ENCODE results near the gene ADRA2C. TPM values are rescaled to one million over a fixed set of nuclear protein-coding genes. Genes with fewer than 3 reads are reported as not detected.

The ADRA2C gene
- total RNA-seq, 2 donors from 2014 or later: not detected

DNA sequence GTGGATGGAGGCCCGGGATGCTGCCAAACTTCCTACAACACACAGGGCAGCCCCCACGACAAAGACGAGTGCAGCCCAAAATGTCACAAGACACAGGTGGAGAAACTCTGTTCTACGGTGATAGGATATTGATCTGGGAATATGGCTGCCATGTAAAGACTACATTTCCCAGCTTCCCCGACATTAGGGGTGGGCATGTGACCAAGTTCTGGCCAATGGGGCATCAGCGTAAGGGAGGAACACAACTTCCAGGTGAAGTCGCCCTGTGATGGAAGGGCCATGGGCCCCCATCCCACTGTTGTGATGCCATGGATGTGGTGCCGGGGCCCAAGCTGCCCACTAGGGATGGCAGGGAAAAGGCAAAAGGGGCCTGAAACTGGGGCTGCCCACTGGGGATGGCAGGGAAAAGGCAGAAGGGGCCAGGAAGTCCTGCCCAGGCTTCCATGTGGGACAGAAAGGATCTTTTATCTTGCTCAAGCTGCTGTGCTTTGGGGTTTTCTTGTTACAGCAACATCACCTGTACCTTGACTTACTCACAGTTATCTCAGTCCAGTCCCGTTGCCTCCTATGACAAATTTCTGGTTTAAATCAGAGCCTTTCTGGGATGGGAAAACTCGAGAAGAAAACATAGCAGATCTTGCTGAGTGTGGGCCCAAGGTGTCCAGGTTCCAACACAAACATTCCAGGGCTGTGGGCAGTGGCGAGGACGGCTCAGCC lies 9.7 kb upstream of the ADRA2C start:
- no peak for DNase-seq
- Mint-ChIP-seq H3K36me3 (ENCODE audit: low read depth) (no peaks in the 10 kb centered on the region), H3K4me1 (no peaks in the 10 kb centered on the region), H3K27ac (no peak overlapping the region), H3K4me3 (no peak overlapping the region), H3K27me3 (peaks cover 18% of the 10 kb centered on the region)
- no peaks in the 10 kb centered on the region for H3K9me3 ChIP-seq (ENCODE audit: control insufficient read depth, low read length, poor library complexity, severe bottlenecking)
- ATAC-seq: no peak

DNA sequence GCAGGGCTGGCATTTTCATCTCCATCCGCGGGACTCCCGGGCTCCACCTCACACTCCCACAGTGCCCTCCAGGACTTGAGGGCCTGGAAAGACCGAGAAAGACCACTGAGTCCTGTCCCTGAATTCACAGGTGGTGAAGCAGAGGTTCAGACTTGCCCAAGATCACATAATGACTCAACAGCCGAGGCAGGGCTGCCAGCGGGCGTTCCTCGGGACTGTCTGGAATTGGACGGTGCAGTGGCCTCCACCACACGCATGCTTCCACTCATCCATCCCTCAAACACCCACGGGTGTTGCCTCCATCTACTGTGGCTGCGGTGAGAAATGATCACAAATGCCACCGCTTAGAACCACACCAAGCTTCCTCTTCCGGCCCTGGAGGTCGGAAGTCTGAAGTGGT lies 6.9 kb upstream of the ADRA2C start:
- Mint-ChIP-seq H3K36me3 (ENCODE audit: low read depth) (no peaks in the 10 kb centered on the region), H3K4me3 (no peak overlapping the region), H3K27ac (no peak overlapping the region), H3K27me3 (peaks cover 17% of the 10 kb centered on the region), H3K4me1 (no peaks in the 10 kb centered on the region)
- DNase-seq (no peak), ATAC-seq (no peak)
- H3K9me3 ChIP-seq (ENCODE audit: control insufficient read depth, low read length, poor library complexity, severe bottlenecking): no peaks in the 10 kb centered on the region

DNA sequence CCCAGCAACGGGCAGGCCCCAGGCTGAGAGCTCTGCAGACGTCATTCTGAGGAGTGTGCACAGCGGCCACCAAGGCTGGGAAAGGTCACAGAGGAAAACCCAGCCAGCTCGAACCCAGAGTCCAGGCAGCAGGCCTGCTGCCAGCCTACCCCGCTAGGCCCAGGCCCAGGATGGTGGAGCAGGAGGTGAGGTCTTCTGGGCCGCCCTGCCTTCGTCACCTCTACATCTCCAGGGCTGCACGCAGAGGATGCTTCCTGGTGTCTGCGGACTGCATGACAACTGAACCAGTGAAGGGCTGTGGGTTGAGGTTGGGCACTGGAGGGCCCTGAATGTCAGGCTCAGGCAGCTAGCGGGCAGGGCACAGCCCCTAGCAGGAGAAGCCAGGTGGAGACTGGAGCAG lies 5.8 kb upstream of the ADRA2C start:
- H3K9me3 ChIP-seq (ENCODE audit: control insufficient read depth, low read length, poor library complexity, severe bottlenecking): no peaks in the 10 kb centered on the region
- DNase-seq (no peak), ATAC-seq (no peak)
- H3K4me1 Mint-ChIP-seq: no peaks in the 10 kb centered on the region
- H3K36me3 Mint-ChIP-seq (ENCODE audit: low read depth): no peaks in the 10 kb centered on the region
- H3K4me3 Mint-ChIP-seq: no peak overlapping the region
- peaks cover 25% of the 10 kb centered on the region for H3K27me3 Mint-ChIP-seq
- no peak overlapping the region for H3K27ac Mint-ChIP-seq

DNA sequence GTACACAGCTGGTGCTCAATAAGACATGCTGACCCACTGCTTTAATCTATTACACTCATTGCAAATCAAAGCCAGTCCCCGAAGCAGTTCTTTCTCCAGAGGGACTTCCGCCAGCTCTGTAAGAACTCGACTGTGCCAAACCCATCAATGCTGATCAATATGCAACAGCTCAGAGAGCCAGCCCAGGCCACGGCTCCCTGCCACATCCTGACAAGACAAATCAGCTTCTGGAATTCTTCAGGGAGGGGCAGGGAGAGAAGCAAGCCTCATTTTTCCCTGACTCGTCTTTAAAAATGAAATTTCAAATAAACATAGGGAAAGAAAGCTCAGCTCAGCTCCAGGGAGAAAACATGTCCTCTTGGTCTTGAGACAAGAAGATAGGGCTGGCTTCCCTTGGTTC lies 5.3 kb upstream of the ADRA2C start:
- H3K9me3 ChIP-seq (ENCODE audit: control insufficient read depth, low read length, poor library complexity, severe bottlenecking): no peaks in the 10 kb centered on the region
- ATAC-seq: no peak
- H3K4me3 Mint-ChIP-seq: no peak overlapping the region
- DNase-seq: no peak
- H3K4me1 Mint-ChIP-seq: no peaks in the 10 kb centered on the region
- H3K36me3 Mint-ChIP-seq (ENCODE audit: low read depth): no peaks in the 10 kb centered on the region
- peaks cover 25% of the 10 kb centered on the region for H3K27me3 Mint-ChIP-seq
- no peak overlapping the region for H3K27ac Mint-ChIP-seq

DNA sequence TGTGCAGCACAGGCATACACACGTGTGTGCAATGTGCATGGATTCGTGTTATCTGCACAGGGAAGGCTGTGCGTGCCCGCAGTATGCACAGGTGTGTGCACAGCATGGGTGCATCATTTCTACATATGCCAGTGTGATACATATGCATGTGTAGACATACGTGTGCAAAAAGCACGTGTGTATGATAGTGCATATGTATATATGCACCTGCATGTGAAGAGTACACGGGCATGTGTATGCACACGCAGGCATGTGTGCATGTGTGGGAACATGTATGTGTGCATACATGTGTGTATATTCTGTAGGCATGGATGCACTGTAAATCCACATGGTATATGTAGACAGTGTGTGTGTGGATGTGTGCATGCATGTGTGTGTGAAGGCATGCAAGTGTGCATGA lies 3.9 kb upstream of the ADRA2C start:
- DNase-seq (no peak), ATAC-seq (no peak)
- H3K27me3 Mint-ChIP-seq: peaks cover 30% of the 10 kb centered on the region
- H3K36me3 Mint-ChIP-seq (ENCODE audit: low read depth): no peaks in the 10 kb centered on the region
- H3K9me3 ChIP-seq (ENCODE audit: control insufficient read depth, low read length, poor library complexity, severe bottlenecking): no peaks in the 10 kb centered on the region
- no peak overlapping the region for H3K4me3 Mint-ChIP-seq
- H3K27ac Mint-ChIP-seq: no peak overlapping the region
- H3K4me1 Mint-ChIP-seq: peaks cover 2% of the 10 kb centered on the region

DNA sequence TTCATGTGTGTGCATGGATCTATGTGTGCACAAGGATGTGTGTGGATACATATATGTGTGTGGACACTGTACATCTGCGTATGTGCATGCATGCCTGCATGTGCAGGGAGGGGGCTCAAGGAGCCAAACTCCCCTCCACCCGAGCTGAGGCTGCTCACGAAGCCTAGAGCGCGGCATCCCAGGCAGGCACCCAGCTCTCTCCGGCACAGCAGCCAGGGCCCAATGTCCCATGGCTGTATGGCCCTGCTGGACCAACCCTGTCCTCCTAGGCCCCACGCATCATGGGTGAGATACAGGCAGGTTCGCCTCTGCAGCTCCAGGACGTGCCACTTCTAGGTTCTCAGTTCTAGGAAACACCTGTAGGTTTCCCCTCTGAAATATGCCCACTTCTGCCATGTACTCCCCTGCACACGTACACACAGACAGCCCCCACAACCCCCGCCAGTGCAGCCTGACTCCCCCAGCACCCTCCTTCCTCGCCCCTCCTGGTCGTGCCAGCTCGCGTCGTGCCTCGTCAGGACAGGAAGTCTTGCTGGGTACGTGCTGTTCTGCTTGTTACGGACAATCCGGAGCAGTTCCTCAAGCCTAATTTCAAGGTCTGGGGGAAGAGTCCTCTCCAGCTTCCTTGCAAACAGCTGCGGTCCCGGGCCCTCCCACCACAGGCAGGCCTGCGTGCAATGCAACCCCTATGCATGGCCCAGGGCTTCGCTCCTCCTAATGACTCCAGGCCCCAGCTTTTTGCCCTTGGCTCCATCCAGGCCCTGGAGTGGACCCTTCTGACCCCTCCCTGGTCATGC lies 3.2 kb upstream of the ADRA2C start:
- no peak for ATAC-seq
- Mint-ChIP-seq H3K27me3 (peaks cover 36% of the 10 kb centered on the region), H3K4me1 (peaks cover 5% of the 10 kb centered on the region), H3K4me3 (no peak overlapping the region), H3K36me3 (ENCODE audit: low read depth) (peaks cover 3% of the 10 kb centered on the region), H3K27ac (no peak overlapping the region)
- H3K9me3 ChIP-seq (ENCODE audit: control insufficient read depth, low read length, poor library complexity, severe bottlenecking): no peaks in the 10 kb centered on the region
- DNase-seq: no peak

DNA sequence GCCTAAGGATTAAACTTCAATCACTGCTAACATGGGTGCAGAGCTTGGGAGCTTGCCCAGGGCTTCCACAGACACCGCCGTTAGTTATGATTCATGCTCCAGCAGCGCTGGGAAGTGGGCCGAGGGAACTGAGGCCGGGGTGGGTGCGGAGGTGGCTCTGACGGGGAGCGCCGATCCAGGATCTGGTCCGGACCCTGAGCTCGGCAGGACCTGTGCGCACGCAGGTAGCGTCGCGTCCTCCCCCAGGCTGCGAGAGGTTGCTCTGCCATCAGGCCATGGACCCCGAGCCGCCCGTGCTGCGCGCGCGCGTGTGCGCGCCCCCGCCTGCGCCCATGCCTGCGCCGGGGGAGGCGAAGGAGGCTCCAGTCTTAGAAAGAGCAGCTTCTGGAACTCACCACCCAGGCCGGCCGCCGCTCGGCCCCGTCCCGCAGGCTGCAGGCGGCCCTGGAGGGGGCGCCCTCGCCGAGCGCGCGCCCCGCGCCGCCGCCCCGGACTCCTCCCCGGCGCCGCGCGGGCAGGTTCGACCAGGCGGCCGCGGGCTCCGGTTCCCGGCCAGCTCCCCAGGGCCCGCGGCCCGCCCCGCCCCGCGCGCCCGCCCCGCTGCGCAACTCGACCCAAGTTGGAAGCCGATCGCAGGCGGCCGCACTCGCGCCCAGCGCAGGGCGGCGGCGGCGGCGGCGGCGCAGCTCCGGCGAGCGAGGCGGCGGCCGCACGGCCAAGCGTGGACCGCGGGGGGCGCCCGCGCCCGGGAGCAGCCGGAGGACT lies 732 bp upstream of the ADRA2C start:
- no peak for ATAC-seq

DNA sequence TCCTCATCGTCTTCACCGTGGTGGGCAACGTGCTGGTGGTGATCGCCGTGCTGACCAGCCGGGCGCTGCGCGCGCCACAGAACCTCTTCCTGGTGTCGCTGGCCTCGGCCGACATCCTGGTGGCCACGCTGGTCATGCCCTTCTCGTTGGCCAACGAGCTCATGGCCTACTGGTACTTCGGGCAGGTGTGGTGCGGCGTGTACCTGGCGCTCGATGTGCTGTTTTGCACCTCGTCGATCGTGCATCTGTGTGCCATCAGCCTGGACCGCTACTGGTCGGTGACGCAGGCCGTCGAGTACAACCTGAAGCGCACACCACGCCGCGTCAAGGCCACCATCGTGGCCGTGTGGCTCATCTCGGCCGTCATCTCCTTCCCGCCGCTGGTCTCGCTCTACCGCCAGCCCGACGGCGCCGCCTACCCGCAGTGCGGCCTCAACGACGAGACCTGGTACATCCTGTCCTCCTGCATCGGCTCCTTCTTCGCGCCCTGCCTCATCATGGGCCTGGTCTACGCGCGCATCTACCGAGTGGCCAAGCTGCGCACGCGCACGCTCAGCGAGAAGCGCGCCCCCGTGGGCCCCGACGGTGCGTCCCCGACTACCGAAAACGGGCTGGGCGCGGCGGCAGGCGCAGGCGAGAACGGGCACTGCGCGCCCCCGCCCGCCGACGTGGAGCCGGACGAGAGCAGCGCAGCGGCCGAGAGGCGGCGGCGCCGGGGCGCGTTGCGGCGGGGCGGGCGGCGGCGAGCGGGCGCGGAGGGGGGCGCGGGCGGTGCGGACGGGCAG lies 792 bp downstream of the ADRA2C start:
- Mint-ChIP-seq H3K4me3 (no peak overlapping the region), H3K27ac (no peak overlapping the region), H3K36me3 (ENCODE audit: low read depth) (peaks cover 3% of the 10 kb centered on the region), H3K4me1 (peaks cover 5% of the 10 kb centered on the region), H3K27me3 (peaks cover 42% of the 10 kb centered on the region)
- no peaks in the 10 kb centered on the region for H3K9me3 ChIP-seq (ENCODE audit: control insufficient read depth, low read length, poor library complexity, severe bottlenecking)
- no peak for ATAC-seq
- DNase-seq: no peak

More for the DNA sequence above, 732 bp upstream of the ADRA2C start:
- H3K27ac Mint-ChIP-seq: no peak overlapping the region
- H3K4me3 Mint-ChIP-seq: no peak overlapping the region
- DNase-seq: no peak
- peaks cover 34% of the 10 kb centered on the region for H3K27me3 Mint-ChIP-seq
- peaks cover 5% of the 10 kb centered on the region for H3K4me1 Mint-ChIP-seq
- H3K9me3 ChIP-seq (ENCODE audit: control insufficient read depth, low read length, poor library complexity, severe bottlenecking): no peaks in the 10 kb centered on the region
- peaks cover 3% of the 10 kb centered on the region for H3K36me3 Mint-ChIP-seq (ENCODE audit: low read depth)

DNA sequence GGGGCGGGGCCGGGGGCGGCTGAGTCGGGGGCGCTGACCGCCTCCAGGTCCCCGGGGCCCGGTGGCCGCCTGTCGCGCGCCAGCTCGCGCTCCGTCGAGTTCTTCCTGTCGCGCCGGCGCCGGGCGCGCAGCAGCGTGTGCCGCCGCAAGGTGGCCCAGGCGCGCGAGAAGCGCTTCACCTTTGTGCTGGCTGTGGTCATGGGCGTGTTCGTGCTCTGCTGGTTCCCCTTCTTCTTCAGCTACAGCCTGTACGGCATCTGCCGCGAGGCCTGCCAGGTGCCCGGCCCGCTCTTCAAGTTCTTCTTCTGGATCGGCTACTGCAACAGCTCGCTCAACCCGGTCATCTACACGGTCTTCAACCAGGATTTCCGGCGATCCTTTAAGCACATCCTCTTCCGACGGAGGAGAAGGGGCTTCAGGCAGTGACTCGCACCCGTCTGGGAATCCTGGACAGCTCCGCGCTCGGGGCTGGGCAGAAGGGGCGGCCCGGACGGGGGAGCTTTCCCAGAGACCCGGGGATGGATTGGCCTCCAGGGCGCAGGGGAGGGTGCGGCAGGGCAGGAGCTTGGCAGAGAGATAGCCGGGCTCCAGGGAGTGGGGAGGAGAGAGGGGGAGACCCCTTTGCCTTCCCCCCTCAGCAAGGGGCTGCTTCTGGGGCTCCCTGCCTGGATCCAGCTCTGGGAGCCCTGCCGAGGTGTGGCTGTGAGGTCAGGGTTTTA lies 1.5 kb downstream of the ADRA2C start:
- peak overlapping the region; percentile 47 for H3K4me3 Mint-ChIP-seq
- peaks cover 42% of the 10 kb centered on the region for H3K27me3 Mint-ChIP-seq
- DNase-seq (no peak), ATAC-seq (no peak)
- peaks cover 3% of the 10 kb centered on the region for H3K36me3 Mint-ChIP-seq (ENCODE audit: low read depth)
- no peaks in the 10 kb centered on the region for H3K9me3 ChIP-seq (ENCODE audit: control insufficient read depth, low read length, poor library complexity, severe bottlenecking)
- H3K4me1 Mint-ChIP-seq: peaks cover 5% of the 10 kb centered on the region
- no peak overlapping the region for H3K27ac Mint-ChIP-seq

DNA sequence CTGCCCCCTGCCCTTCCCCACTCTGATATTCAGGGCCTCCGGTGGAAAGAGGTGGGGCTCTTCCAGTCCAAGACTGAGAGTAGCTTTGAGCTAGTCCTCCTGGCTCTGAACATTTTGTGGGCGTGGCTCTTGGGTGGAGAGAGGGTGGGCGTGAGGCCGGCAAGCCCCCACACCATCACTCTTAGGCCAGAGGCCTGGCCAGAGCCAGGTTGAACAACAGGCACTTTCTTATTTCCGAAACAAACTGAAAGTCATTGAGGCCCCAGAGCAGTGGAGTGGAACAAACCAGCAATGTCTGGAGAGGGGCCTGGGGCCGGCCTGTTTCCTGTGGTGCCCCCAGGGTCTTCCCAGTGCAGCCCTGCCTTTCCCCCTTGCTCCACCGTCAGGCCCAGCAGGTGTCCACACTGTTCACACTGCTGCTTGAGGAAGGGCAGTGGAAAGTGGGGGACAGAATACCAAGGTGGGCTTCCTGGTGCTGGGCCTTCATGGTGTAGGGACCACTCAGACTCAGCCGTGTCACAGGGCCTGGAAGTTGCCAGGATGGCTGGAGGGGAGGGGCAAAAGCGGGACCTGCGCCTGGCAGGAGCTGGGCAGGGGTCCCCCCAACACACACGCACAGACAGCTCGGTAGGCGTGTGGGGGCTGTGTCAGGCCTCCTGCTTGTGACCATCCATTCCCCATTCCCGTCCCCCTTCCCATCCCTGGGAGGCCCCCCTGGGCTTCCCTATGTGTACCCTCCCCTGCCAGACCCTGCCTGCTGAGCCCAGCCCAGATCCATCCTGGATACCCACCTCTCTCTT lies 2.9 kb downstream of the ADRA2C start:
- H3K4me3 Mint-ChIP-seq: no peak overlapping the region

DNA sequence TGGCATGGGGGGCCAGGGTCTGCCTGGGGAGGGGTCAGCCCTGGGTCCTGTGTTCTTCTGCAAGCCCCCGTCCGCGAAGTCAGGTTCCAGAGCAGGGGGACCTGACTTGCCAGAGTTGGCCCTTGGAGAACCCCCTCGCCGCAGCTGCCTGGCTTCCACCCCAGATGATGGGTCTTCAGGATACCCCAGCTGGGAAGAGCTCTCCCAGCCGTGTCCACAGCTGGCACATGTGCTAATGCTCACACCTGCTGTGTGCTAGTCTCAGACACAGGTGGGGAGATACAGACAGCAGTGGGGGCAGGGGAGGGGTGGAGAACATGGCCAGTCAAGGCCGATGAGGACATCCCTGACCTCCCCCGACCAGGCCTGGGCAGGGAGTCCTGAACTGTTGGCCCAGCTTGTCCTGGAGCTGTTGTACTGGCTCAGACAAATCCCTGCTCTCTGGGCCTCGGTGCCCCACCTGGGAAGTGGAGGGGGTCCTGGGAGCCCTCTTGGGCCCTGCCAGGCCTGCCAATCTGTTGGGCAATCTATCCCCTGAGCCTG lies 3.5 kb downstream of the ADRA2C start:
- H3K4me3 Mint-ChIP-seq: no peak overlapping the region
- peaks cover 5% of the 10 kb centered on the region for H3K4me1 Mint-ChIP-seq
- no peak overlapping the region for H3K27ac Mint-ChIP-seq
- DNase-seq (no peak), ATAC-seq (no peak)
- peaks cover 31% of the 10 kb centered on the region for H3K27me3 Mint-ChIP-seq
- H3K9me3 ChIP-seq (ENCODE audit: control insufficient read depth, low read length, poor library complexity, severe bottlenecking): no peaks in the 10 kb centered on the region
- H3K36me3 Mint-ChIP-seq (ENCODE audit: low read depth): peaks cover 3% of the 10 kb centered on the region

More for the DNA sequence above, 2.9 kb downstream of the ADRA2C start:
- peaks cover 3% of the 10 kb centered on the region for H3K36me3 Mint-ChIP-seq (ENCODE audit: low read depth)
- H3K27me3 Mint-ChIP-seq: peaks cover 38% of the 10 kb centered on the region
- DNase-seq (no peak), ATAC-seq (no peak)
- H3K27ac Mint-ChIP-seq: no peak overlapping the region
- peaks cover 5% of the 10 kb centered on the region for H3K4me1 Mint-ChIP-seq
- H3K9me3 ChIP-seq (ENCODE audit: control insufficient read depth, low read length, poor library complexity, severe bottlenecking): no peaks in the 10 kb centered on the region
